Left colon (tissue), 2 donors: ENCODE data around the gene ARVCF. TPM values are rescaled to one million over a fixed set of nuclear protein-coding genes. Genes with fewer than 3 reads are reported as not detected.
A peak's percentile ranks its signal among the peaks of the same experiment; 100 is the strongest.
"Not testable (repeated sequence)": the region's sequence is repeated elsewhere in the genome, so short reads cannot be mapped to it uniquely, and the experiment has no call there.

Source experiments
- ATAC-seq: fragments of 200-7000 bp; cut with Tn5 transposase; one replicate; pipeline ENCODE4 v1.9.1; 2020; ENCODE audit warnings: mild to moderate bottlenecking, moderate library complexity
- DNase-seq, 2 donors: peaks; one replicate each; pipeline ENCODE4 v3.0.0-alpha.2; 2020
- intact Hi-C, 2 donors: fragments of 100-400 bp; cut with DNase I in 1 of 2; cut with micrococcal nuclease in 1 of 2; formaldehyde crosslinking; loops; one replicate each; pipeline versions ENCODE4 v1.11.2 to v1.14.0; 2022; cut with DNase I, micrococcal nuclease
- total RNA-seq, 2 donors: library from RNA; stranded (reverse); fragmentation: NEBNext Ultra II Directional; extraction: Animal tissue kit (Norgen Biotek cat#: 25700); gene quantifications; one replicate each; pipeline ENCODE4 v1.2.1, GENCODE V29; 2021
- donor health status: DM: no; HTN: no; CAD: no.
- donor health status: DM: yes; HTN: yes; CAD: no.

The ARVCF gene
- total RNA-seq, 2 donors from 2014 or later, result 12.2 to 13.0 TPM

DNA sequence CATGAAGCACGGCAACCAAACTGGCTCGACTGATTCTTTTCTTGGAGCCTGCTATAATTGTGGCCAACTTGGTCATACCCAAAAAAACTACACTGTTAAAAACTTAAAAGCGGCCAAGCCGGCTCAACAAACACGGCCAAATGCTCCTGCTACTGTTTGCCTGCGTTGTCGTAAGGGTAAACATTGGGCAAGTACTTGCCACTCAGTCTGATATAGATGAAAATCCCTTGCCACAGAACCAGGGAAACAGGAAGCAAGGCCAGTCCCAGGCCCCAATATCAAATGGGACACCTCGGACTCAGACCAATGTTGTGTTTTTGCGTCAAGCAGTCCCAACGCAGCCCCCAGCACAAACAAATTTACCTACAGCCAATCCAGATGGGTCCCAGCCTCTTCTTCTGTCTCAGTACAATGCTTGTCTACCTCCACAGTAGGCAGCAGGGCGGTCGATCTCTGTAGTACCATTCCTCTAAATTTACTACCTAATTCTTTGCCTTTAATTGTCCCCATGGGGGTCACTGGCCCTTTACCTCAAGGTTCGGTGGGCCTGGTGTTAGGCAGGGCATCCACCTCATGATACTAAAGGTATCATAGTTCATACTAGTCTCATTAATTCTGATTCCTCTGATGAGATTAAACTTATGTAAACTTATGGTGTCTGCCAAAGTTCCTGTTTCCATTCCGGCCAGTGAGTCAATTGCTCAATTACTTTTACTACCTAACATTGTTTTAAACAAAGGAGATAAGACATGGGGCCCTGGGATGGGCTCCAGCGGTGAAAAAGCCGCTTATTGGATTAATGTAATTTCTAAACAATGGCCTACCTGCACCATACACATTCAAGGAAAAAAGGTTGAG, 78.8 kb downstream of the ARVCF start:
- DNase-seq (no peak), ATAC-seq (no peak)
- intact Hi-C loops, result no loop called here

DNA sequence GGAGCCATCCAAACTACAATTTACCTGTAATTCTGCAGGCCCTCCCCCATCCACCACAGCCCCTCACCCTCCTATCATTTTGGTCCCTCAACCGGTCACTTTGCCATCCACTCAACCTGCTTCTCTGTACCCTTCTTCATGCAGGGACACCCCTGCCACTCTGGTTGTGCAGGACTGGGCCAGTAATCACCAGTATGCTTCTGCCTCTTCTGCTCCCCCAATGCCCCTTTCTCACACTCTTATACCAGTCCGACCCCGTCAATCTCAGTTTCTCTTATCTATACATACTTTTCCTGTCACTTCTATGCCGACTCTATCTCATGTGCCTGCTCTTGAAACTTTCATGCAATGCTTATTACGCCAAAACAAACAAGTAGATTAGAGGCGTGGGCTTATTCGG, 80.1 kb downstream of the ARVCF start:
- no peak for DNase-seq
- intact Hi-C loops, result no loop called here
- no peak for ATAC-seq

DNA sequence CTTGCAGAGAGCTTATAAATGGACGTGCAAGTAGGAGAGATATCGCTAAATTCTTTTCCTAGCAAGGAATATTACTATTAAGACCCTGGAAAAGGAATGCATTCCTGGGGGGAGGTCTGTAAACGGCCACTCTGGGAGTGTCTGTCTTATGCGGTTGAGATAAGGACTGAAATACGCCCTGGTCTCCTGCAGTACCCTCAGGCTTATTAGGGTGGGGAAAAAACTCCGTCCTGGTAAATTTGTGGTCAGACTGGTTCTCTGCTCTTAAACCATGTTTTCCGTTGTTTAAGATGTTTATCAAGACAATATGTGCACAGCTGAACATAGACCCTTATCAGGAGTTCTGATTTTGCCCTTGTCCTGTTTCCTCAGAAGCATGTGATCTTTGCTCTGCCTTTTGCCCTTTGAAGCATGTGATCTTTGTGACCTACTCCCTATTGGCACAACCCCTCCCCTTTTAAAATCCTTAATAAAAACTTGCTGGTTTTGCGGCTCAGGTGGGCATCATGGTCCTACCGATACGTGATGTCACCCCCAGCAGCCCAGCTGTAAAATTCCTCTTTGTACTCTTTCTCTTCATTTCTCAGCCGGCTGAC, 81.4 kb downstream of the ARVCF start:
- DNase-seq, intact Hi-C loops, ATAC-seq: not testable (repeated sequence)

DNA sequence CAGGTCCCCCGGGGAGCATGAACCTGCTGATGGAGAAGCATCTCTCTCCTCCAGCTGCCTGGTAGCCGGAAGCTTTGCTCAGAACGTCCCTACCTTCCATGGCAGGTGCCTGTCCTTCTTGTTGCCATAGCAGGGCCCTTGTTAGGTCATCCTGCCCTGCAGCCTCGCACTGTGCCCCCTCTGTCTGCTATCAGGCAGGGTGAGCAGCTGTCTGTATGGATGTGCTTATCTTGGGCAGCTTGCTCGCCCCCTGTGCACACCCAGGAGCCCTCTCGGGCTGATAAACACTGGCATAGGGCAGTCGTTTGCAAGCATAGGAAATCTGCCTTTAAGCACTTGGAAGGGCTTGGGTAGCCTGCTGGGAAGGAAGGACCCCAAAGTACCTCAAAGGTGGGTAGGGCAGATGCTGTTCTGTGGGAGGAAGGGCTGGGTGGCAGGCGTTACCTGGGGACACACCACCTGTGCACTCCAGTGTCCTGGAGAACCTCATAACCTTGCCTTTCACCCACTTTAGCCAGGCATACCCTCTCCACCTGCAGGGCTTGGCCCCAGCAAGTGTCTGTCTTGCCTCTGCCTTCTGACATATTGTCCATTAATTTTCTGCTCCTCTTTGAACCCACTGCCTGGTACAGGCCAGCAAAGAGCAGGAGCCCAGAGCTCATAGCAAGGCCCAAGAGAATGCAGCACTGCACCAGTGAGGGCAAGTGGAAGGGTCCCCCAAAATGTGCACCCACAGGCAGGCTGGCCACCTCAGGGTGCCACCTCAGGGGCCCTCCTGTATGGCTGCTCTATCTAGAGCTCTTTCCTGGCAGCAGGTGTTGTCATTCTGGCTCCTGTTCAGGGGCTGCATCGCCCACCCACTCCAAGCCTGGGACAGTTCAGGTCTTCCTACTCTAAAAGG, 83.0 kb downstream of the ARVCF start:
- ATAC-seq (no peak), DNase-seq (no peak)
- intact Hi-C loops, result no loop called here

DNA sequence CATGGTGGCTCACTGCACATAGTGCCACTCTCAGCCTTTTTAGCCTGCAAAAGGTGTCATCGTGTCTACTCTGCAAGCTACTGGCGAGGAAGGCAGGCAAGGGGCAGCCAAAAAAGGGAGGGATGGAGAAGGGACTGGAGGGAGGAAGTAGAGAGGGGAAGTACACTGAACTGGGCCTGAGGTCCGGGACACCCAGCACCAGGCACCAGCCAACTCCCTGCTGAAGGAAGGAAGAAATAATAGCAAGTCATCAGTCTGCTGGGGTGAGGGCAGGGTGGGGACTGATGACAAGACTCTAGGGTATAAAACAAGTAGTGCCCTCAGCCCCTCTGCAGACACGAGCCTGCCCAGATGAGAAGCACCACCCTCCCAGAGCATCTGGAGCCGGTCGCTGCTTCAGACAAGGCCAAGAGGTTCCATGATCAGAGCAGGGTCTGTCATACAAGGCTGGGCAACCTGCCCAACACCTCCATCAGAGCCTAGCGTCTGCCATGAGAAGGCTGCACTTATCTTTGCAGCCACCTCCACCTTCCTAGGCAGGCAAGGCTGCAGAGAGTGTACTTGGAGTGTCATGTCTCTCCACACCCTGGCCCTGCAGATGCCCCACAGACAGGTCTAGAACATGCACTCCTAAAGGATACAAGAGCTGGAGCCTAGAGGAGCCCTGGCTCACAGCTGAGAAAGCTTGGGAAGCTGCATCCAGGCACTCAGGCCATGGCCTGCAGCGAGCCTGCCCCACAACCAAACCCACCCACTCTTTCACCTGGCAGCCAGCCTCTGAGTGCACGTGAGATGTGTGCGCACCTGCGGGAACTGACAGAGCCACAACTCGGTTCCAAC, 84.0 kb downstream of the ARVCF start:
- DNase-seq (no peak), ATAC-seq (peak; percentile 14)
- intact Hi-C loops, result no loop called here

DNA sequence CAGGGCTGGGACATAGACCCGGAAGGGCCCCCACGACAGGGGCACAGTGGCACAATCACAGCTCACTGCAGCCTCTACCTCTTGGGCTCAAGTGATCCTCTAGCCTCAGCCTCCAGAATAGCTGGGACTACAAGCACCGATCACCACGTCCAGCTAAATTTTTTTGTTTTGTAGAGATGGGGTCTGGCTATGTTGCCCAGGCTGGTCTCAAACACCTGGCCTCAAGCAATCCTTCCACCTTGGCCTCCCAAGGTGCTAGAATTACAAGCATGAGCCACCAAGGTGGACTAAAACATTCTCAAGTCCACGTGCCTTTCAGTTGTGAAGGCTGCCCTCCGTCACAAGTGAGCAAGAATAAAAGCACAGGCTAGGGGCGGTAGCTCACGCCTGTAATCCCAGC, 85.1 kb downstream of the ARVCF start:
- DNase-seq, result no peak
- intact Hi-C loops, result no loop called here
- ATAC-seq, result no peak

DNA sequence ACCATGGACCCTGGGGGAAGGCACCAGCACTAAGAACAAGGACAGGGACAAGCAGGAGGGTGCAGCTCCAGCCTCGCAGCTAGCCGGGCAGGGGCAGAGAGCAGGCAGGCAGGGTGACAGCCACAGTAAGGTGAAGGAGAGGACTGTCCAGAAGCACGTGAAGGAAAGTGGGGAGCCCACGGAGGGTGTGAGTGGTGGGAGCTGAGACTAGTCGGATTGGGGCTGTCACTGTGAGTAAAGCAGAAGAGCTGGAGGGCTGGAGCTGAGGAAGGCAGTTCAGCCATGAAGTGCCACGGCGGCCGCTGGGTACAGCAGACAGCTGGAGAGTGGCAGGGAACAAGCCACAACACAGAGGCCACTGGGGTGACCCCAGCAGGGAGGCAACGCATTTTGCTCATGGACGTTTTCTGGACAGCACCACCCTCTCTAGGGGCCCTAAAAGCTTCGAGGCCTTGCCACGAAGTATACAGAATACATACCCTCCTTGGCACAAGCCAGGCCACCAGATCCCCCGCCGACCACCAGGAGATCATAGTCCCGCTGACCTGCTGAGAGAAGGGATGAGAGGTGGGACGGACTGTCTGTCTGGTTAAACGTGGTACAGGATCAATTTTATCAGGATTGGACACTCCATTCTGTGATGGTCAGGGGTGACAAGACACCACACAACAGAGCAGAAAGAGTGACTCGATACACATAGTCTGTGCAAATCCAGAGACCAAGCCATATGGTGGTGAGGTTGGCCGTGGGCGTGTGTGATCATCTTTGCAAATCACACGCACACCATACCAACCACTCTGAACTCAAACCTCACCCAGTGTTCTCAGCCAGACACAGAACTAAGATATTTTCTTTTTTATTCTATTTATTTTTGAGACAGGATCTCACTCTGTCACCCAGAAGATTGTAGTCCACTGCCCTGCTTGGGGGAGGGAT, 85.8 kb downstream of the ARVCF start:
- intact Hi-C loops, result no loop called here
- ATAC-seq (no peak), DNase-seq (no peak)

DNA sequence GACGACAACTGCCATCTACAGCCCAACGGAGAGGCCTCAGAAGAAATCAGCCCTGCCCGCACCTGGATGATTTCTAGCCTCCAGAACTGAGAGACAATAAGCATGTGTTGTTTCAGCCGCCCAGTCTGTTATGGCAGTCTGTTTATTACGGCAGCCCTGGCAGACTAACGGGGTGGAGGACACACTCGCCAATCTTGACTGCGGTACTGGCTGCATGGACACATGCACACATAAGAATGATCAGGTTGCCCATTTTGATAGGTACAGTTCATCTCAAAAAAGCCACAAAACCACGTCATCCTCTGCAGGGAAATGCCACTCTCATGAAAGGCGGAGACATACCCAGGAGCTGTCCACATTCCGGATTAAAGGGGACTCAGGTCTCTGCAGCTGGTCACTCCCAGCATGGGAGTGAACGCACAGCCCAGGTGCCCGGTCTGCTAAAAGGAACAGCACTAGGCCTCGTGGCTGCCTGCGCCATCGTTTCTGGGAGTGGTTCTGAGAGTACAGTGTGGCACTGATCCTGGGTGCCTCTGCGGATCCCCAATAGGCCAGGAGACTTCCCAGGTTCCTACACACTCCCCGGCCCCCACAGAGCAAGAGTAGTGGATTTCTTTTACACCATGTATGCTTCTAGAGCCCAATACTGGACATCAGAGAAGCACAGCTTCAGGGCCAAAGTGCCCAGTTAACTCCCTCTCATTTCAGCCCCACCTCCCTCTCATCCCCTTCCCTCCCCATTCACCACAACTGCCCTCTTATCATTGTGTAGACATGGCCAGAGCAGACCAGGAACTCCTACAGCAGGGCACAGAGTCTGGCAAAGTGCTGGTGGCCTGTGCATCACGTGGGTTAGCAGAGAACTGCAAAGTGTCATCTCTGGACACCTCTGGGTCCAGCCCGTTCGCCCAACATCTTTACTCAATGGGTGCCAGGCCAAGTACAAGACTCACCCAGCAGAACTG, 86.8 kb downstream of the ARVCF start:
- no peak for ATAC-seq
- intact Hi-C loops, result no loop called here

DNA sequence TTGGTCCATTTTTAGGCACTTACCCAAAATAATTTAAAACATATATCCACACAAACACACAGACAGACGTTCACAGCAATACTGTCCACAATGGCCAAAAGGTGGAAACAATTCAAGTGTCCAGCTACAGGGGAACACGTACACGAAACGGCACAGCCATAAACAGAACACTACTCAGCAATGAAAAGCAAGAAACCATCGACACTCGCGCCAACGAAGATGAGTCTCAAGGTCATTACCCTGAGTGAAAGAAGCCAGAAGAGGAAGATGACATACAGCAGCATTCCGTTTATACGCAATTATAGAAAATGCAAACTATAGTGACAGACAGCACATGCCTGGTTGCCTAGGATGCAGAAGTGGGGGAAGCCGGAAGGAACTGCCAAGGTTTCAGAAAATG, 88.4 kb downstream of the ARVCF start:
- ATAC-seq, result no peak
- intact Hi-C loops, result no loop called here
- no peak for DNase-seq

More for the DNA sequence above, 86.8 kb downstream of the ARVCF start:
- no peak for DNase-seq

DNA sequence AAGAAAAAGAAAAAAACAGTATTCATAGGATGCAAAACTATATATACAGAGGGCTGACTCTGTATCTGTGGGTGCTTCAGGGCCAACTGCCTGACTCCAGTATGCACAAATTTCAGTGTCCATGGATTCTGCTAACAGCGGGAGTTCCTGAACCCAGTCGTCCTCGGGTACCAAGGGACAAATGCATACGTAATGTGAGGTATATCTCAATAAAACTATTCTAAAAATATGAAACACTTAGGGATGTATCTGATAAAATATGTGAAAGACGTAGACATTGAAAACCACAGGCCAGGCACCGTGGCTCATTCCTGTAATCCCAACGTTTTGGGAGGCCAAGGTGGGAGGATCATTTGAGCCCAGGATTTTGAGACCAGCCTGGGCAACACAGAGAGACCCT, 88.9 kb downstream of the ARVCF start:
- intact Hi-C loops, result no loop called here
- ATAC-seq (no peak), DNase-seq (no peak)

DNA sequence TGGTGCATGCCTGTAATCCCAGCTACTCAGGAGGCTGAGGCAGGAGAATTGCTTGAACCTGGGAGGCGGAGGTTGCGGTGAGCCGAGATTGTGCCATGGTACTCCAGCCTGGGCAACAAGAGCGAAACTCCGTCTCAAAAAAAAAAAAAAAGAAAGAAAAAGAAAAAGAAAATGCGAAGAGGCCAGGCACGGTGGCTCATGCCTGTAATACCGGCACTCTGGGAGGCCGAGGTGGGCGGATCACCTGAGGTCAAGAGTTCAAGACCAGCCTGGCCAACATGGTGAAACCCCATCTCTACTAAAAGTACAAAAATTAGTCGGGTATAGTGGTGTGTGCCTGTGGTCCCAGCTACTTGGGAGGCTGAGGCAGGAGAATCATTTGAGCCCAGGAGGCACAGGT, 90.6 kb downstream of the ARVCF start:
- intact Hi-C loops, DNase-seq, ATAC-seq: not testable (repeated sequence)

DNA sequence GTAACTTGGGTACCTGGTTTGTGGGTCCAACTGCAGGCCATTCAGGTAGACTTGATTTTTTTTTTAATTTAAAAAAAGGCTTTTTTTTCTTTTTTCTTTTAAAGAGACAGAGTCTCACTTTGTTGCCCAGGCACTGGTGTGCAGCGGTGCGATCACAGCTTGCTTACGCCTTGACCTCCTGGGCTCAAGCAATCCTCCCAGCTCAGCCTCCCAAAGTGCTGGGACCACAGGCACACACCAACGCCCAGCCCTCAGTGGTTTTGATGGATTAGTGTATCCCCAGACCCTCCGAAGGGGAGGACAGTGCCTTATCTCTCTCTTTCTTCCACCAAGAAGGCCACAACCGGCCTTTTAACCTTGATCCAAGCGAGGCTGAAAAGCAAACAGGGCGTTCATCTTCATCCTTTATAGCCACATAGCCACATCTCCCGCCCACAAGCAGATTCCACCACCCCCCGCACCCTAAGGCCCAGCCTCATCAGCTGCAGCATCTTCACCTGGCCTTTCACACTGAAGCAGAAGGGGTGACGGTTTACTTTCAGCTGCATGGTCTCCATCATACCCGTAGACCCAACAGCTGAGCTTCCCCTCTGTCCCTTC, 92.6 kb downstream of the ARVCF start:
- ATAC-seq (no peak), DNase-seq (no peak)
- intact Hi-C loops, result no loop called here

DNA sequence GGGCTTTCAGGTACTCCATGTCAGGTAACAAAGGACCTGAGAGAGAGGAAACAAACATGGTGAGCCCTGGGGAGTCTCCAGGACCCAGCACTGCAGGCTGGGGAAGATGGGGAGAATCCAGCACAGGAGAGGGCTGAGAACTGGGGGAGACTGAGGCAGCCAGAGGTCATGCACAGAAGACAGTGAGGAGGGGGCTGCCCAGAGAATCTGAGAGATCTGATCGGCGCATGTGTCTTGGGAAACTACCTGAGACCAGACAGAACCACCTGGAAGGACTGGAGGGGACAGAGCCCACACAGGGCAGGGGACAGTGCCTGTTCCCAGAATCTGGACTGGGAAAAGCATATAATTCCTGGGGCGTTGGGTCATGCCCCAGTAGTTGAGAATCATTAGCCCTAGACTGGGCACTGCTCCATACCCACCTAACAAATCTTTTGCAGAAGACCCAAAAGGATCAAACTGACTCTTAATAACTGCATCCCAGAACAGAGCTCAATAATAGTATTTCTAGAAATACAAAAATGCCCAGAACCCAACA, 95.0 kb downstream of the ARVCF start:
- intact Hi-C loops, result no loop called here
- ATAC-seq (no peak), DNase-seq (no peak)
